Neural cell (in vitro differentiated cells): ENCODE data around the gene ACD. TPM values are rescaled to one million over a fixed set of nuclear protein-coding genes. Genes with fewer than 3 reads are reported as not detected.

Experiments used
- H2AFZ ChIP-seq: fragments of 200-600, 300-800 bp; sonication (generic), shearing (Covaris generic); 2 replicates; pipeline ENCODE4 v1.6.0; 2014; ENCODE audit warnings: low read depth, mild to moderate bottlenecking, antibody characterized with exemption, low read length, moderate library complexity
- H3F3A ChIP-seq: fragments of 200-600 bp; shearing (Covaris generic); 2 replicates; pipeline ENCODE4 v1.6.1; 2016; ENCODE audit warnings: mild to moderate bottlenecking, moderate library complexity, mixed read lengths, antibody characterized with exemption, low read length; ENCODE audit not compliant: insufficient read depth, poor library complexity, severe bottlenecking
- H3K27ac ChIP-seq: fragments of 200-600, 300-800 bp; sonication (generic), shearing (Covaris generic); 2 replicates; pipeline ENCODE4 v1.5.1; 2014; ENCODE audit warnings: mild to moderate bottlenecking, low read length, moderate library complexity
- H3K27me3 ChIP-seq: fragments of 300-800, 200-600 bp; sonication (generic), shearing (Covaris generic); 2 replicates; pipeline ENCODE4 v1.6.0; 2014; ENCODE audit warnings: mild to moderate bottlenecking, low read depth, low read length, moderate library complexity; ENCODE audit not compliant: insufficient read depth
- H3K36me3 ChIP-seq: fragments of 300-800, 200-600 bp; sonication (generic), shearing (Covaris generic); 2 replicates; pipeline ENCODE4 v1.5.1; 2014; ENCODE audit warnings: mild to moderate bottlenecking, antibody characterized with exemption, low read length, moderate library complexity; ENCODE audit not compliant: insufficient read depth
- H3K4me2 ChIP-seq: fragments of 300-800, 200-600 bp; sonication (generic), shearing (Covaris generic); 2 replicates; pipeline ENCODE4 v1.6.0; 2014; ENCODE audit warnings: mild to moderate bottlenecking, low read length
- H3K4me3 ChIP-seq: fragments of 300-800, 200-600 bp; sonication (generic), shearing (Covaris generic); 2 replicates; pipeline ENCODE4 v1.5.1; 2014; ENCODE audit warnings: mild to moderate bottlenecking, low read length, moderate library complexity
- H3K79me2 ChIP-seq: fragments of 200-600 bp; shearing (Covaris generic); replicated peaks from 2 replicates; pipeline ENCODE4 v1.6.0; 2014; ENCODE audit warnings: mild to moderate bottlenecking, low read length, moderate library complexity; ENCODE audit not compliant: insufficient read depth
- H3K9ac ChIP-seq: fragments of 300-800, 200-600 bp; sonication (generic), shearing (Covaris generic); 2 replicates; pipeline ENCODE4 v1.6.1; 2016; ENCODE audit warnings: mild to moderate bottlenecking, low read length, mixed read lengths
- H3K9me2 ChIP-seq: fragments of 200-600 bp; shearing (Covaris generic); 2 replicates; pipeline ENCODE4 v1.6.1; 2016; ENCODE audit warnings: mild to moderate bottlenecking, low read length, mixed read lengths; ENCODE audit not compliant: insufficient read depth
- H3K9me3 ChIP-seq: fragments of 200-600, 300-800 bp; sonication (generic), shearing (Covaris generic); 2 replicates; pipeline ENCODE4 v1.6.1; 2016; ENCODE audit warnings: mild to moderate bottlenecking, mixed run types, low read length, moderate library complexity, mixed read lengths
- H4K20me1 ChIP-seq: fragments of 200-600 bp; shearing (Covaris generic); 2 replicates; pipeline ENCODE4 v1.6.1; 2016; ENCODE audit warnings: mild to moderate bottlenecking, mixed run types; ENCODE audit not compliant: insufficient read depth
- CTCF ChIP-seq: fragments of 450-650 bp; IDR thresholded peaks from 2 replicates; pipeline ENCODE4 v1.5.1; 2014; ENCODE audit warnings: antibody characterized with exemption, mild to moderate bottlenecking, moderate library complexity; ENCODE audit not compliant: poor library complexity, severe bottlenecking
- EP300 ChIP-seq: fragments of 450-650 bp; conservative IDR thresholded peaks from 2 replicates; pipeline ENCODE4 v1.6.1; 2014; ENCODE audit warnings: antibody characterized with exemption, mild to moderate bottlenecking, moderate library complexity; ENCODE audit not compliant: poor library complexity, severe bottlenecking
- EZH2 ChIP-seq: fragments of 200-600, 300-800 bp; shearing (Covaris generic), sonication (generic); IDR thresholded peaks from 2 replicates; pipeline ENCODE4 v1.6.1; 2014; ENCODE audit warnings: antibody characterized with exemption, low read length, borderline replicate concordance, mild to moderate bottlenecking; ENCODE audit not compliant: insufficient read depth, poor library complexity, severe bottlenecking
- MXI1 ChIP-seq: fragments of 450-650 bp; conservative IDR thresholded peaks from 2 replicates; pipeline ENCODE4 v1.6.1; 2014; ENCODE audit warnings: antibody characterized with exemption, mild to moderate bottlenecking; ENCODE audit not compliant: poor library complexity, severe bottlenecking
- POLR2AphosphoS5 ChIP-seq: IDR thresholded peaks from 2 replicates; pipeline ENCODE4 v1.6.1; 2012
- RAD21 ChIP-seq: fragments of 450-650 bp; conservative IDR thresholded peaks from 2 replicates; pipeline ENCODE4 v1.6.1; 2014; ENCODE audit warnings: antibody characterized with exemption, mild to moderate bottlenecking, moderate library complexity
- REST ChIP-seq: IDR thresholded peaks from 2 replicates; pipeline ENCODE4 v1.6.1; 2012; ENCODE audit warnings: borderline replicate concordance
- SMC3 ChIP-seq: fragments of 450-650 bp; conservative IDR thresholded peaks from 2 replicates; pipeline ENCODE4 v1.6.1; 2014; ENCODE audit warnings: antibody characterized with exemption, mild to moderate bottlenecking, moderate library complexity; ENCODE audit not compliant: poor library complexity
- TAF1 ChIP-seq: IDR thresholded peaks from 2 replicates; pipeline ENCODE4 v1.6.1; 2012; ENCODE audit warnings: low read depth
- polyA plus RNA-seq: library from polyadenylated mRNA; depleted of rRNA; stranded (reverse); fragments of >200 nt; gene quantifications from 2 replicates; pipeline ENCODE4 v1.2.3, GENCODE V29; 2014

Gene ACD
- polyA plus RNA-seq, 1 donor from 2014 or later = 98.6 TPM

GRCh38 chr16:67672739-67673662 is 12.9 kb upstream of the ACD start:
- no peak overlapping the region for H3K27ac ChIP-seq
- no peak overlapping the region for H3K9ac ChIP-seq
- TF ChIP-seq MXI1 = no peak
- no peak for TF ChIP-seq TAF1
- peak; percentile 59 for TF ChIP-seq RAD21
- no peak for TF ChIP-seq EP300
- TF ChIP-seq SMC3 = peak; percentile 36
- TF ChIP-seq EZH2 = no peak
- TF ChIP-seq CTCF = peak; percentile 57
- no peak for TF ChIP-seq POLR2AphosphoS5
- no peak for TF ChIP-seq REST
- H3K4me2 ChIP-seq = no peak overlapping the region
- H3K4me3 ChIP-seq = no peak overlapping the region
- H3K9me3 ChIP-seq = no peaks in the 10 kb centered on the region
- H3K36me3 ChIP-seq = no peaks in the 10 kb centered on the region
- no peaks in the 10 kb centered on the region for H4K20me1 ChIP-seq
- H2AFZ ChIP-seq = no peak overlapping the region
- H3K9me2 ChIP-seq = no peaks in the 10 kb centered on the region
- no peaks in the 10 kb centered on the region for H3F3A ChIP-seq
- H3K27me3 ChIP-seq = no peaks in the 10 kb centered on the region
- no peaks in the 10 kb centered on the region for H3K79me2 ChIP-seq

GRCh38 chr16:67672306-67672705 is 12.2 kb upstream of the ACD start:
- H3K27me3 ChIP-seq = no peaks in the 10 kb centered on the region
- no peak overlapping the region for H3K4me3 ChIP-seq
- H2AFZ ChIP-seq = no peak overlapping the region
- H3K79me2 ChIP-seq = no peaks in the 10 kb centered on the region
- H3K9me2 ChIP-seq = no peaks in the 10 kb centered on the region
- H3K4me2 ChIP-seq = no peak overlapping the region
- H3K36me3 ChIP-seq = no peaks in the 10 kb centered on the region
- no peaks in the 10 kb centered on the region for H3K9me3 ChIP-seq
- H3K27ac ChIP-seq = no peak overlapping the region
- no peaks in the 10 kb centered on the region for H4K20me1 ChIP-seq
- H3K9ac ChIP-seq = no peak overlapping the region
- TF ChIP-seq REST (no peak), EZH2 (no peak), MXI1 (no peak), EP300 (no peak), CTCF (no peak), TAF1 (no peak), RAD21 (no peak), SMC3 (no peak), POLR2AphosphoS5 (no peak)
- H3F3A ChIP-seq = no peaks in the 10 kb centered on the region
